Esophagus muscularis mucosa (tissue), 3 donors: Measurements from ENCODE around the gene HAO1.

Source experiments
- CTCF ChIP-seq, 3 experiments: fragments of 200-600 bp in 2 of 3; fragments of 450-650 bp in 1 of 3; sonication (generic) in 2 of 3; IDR thresholded peaks; one replicate each; pipeline ENCODE4 v1.5.1; 2017 to 2019; ENCODE audit warnings: antibody characterized with exemption in 3 of 3, mild to moderate bottlenecking in 2 of 3, moderate library complexity in 1 of 3
- POLR2A ChIP-seq: fragments of 450-650 bp; IDR thresholded peaks from one replicate; pipeline ENCODE4 v1.6.1; 2017; ENCODE audit warnings: antibody characterized with exemption, moderate library complexity, mild to moderate bottlenecking, low read depth

GRCh38 chr20:7855545-7855944 lies 84.7 kb downstream of the HAO1 start:
- TF ChIP-seq POLR2A (no peak), CTCF (IDR thresholded peaks at IDR 0.05) (no peak)
